ENCODE data around the gene FAM135A.

FAM135A gene

DNA sequence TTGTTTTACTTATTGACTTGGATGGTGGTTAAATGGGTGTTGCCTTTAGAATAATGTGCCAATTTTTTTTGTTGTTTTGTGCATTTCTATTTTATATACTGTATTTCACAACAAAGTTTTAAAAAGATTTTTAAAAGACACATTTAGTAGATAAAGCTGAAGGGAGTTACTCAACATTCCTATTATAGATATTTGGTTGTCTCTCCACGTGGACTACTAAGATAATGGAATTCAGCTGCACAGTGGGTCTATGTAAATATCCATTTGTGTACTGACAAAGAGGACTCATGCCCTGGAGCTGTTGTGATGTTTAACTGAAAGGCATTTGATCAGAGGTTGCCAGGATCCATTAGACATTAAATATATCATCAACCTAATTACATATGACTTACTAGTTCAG lies 23.2 kb upstream of the FAM135A start:
- TF ChIP-seq POLR2AphosphoS5 (IDR thresholded peaks at IDR 0.05; ENCODE audit: borderline replicate concordance, low read depth, low read length) (no peak), EZH2 (IDR thresholded peaks at IDR 0.05) (no peak), FOXP2 (optimal IDR thresholded peaks at IDR 0.05; ENCODE audit: control extremely low read depth, extremely low read length, insufficient read depth) (no peak)
- Histone ChIP-seq H3K9ac (ENCODE audit: insufficient read length) (no peak overlapping the region), H3K9me3 (ENCODE audit: low read depth, low read length) (no peaks in the 10 kb centered on the region), H3K4me3 (no peak overlapping the region), H3K36me3 (ENCODE audit: insufficient read depth, low read length) (no peaks in the 10 kb centered on the region), H3K27ac (no peak overlapping the region)
- DNase-seq (ENCODE audit: low read depth, low spot score), result no peak

DNA sequence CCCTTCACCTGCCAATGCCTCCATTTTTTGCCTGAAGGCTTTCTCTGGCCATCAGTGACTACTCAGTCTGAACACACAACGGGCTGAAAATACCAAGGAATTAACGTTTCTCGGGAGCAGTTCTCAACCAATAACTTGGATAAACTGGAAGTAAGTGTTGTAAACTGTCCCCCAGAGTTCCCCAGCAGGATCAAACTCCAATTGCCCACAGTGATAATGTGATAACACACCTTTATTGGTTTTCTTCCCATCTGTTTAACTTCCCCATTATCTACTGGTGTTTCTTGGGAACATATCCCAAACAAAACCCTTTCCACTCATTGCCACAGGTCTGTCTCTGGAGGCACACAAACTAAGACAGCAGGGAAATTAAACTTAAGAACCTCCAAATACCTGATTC lies 21.8 kb upstream of the FAM135A start:
- no peak for TF ChIP-seq POLR2AphosphoS5 (IDR thresholded peaks at IDR 0.05; ENCODE audit: borderline replicate concordance, low read depth, low read length)
- TF ChIP-seq FOXP2 (optimal IDR thresholded peaks at IDR 0.05; ENCODE audit: control extremely low read depth, extremely low read length, insufficient read depth), result no peak
- TF ChIP-seq EZH2 (IDR thresholded peaks at IDR 0.05), result no peak
- Histone ChIP-seq H3K36me3 (ENCODE audit: insufficient read depth, low read length) (no peaks in the 10 kb centered on the region), H3K9me3 (ENCODE audit: low read depth, low read length) (no peaks in the 10 kb centered on the region), H3K4me3 (no peak overlapping the region), H3K9ac (ENCODE audit: insufficient read length) (no peak overlapping the region), H3K27ac (no peak overlapping the region)
- no peak for DNase-seq (ENCODE audit: low read depth, low spot score)

DNA sequence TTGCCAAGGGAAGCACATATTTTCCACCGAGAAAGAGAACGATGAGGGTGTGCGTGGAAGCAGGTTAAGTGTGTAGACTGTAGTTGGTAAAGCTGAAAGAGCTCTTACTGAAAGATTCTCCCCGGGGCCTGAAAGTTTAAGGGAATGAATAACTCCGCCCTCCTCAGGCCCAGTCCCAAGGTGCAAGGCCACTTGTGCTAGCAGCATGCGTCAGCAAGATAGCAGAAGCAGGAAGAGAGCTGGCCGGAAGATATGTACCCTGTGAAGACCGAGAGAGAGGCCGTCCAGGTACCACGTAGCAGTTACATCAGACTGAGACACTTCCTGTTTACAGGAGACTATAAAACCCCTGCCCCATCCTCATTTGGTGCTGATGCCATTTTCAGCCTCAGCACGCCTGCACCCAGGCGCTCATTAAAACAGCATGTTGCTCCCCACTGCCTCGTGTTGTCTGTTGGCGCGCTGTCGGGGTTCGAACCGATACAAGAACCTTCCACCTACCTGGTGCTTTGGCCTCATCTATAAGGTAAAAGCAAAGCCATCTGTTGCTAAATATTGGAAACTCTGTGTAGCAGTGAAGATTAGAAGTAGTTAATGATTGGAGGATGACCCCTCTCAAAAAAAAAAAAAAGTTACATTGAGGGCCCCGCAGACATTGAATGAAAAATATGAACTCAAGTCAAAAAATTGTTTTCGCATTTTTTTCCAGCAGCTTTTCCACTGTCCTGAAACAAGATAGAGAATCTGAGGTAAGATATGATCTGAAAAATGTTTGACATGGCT lies 18.6 kb upstream of the FAM135A start:
- Histone ChIP-seq H3K9me3 (ENCODE audit: low read depth, low read length) (no peaks in the 10 kb centered on the region), H3K27ac (no peak overlapping the region), H3K4me3 (no peak overlapping the region), H3K36me3 (ENCODE audit: insufficient read depth, low read length) (no peaks in the 10 kb centered on the region), H3K9ac (ENCODE audit: insufficient read length) (no peak overlapping the region)
- TF ChIP-seq POLR2AphosphoS5 (IDR thresholded peaks at IDR 0.05; ENCODE audit: borderline replicate concordance, low read depth, low read length), result no peak
- DNase-seq (ENCODE audit: low read depth, low spot score), result no peak

DNA sequence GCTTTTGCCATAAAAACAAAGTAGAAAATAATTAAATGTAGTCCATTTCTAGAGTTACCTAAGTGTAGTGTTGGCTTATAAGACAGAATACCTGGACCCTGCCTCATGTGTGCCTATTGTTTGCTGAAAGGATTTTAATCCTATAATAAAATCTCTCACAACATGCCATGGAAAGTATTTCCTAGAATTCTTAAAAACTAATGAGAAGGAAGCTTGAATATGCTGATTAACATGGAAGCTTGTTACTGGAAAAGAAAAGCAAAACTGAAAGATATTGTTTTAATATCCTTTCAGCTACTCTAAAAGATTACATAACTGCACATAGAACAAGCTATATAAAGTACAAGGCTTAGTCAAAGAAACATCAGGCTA lies 18.0 kb upstream of the FAM135A start:
- TF ChIP-seq POLR2AphosphoS5 (IDR thresholded peaks at IDR 0.05; ENCODE audit: borderline replicate concordance, low read depth, low read length) (no peak), EZH2 (IDR thresholded peaks at IDR 0.05) (no peak), FOXP2 (optimal IDR thresholded peaks at IDR 0.05; ENCODE audit: control extremely low read depth, extremely low read length, insufficient read depth) (no peak)
- Histone ChIP-seq H3K4me3 (no peak overlapping the region), H3K27ac (no peak overlapping the region), H3K9ac (ENCODE audit: insufficient read length) (no peak overlapping the region), H3K9me3 (ENCODE audit: low read depth, low read length) (no peaks in the 10 kb centered on the region), H3K36me3 (ENCODE audit: insufficient read depth, low read length) (no peaks in the 10 kb centered on the region)
- no peak for DNase-seq (ENCODE audit: low read depth, low spot score)

DNA sequence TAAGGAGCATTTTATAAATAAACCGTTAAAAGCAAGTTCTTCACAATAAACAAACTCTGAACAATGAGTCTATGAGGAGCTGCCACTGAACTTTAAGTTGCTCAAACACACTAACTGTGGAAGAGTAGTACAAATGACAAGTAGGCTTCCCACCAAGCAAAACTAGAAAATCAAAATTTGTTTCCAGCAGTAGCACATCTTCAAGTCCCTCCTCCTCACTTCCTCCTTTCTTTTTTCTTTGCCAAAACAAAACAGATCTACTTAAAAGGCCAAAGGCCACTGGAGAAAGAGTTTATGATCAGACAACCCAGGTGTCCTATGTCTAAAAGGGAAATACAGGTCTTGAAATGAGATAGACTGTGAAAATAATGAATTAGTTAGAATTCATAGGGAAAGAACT lies 17.1 kb upstream of the FAM135A start:
- no peaks in the 10 kb centered on the region for H3K9me3 ChIP-seq (ENCODE audit: low read depth, low read length)
- no peak for DNase-seq (ENCODE audit: low read depth, low spot score)
- no peak overlapping the region for H3K9ac ChIP-seq (ENCODE audit: insufficient read length)
- H3K36me3 ChIP-seq (ENCODE audit: insufficient read depth, low read length), result no peaks in the 10 kb centered on the region
- TF ChIP-seq FOXP2 (optimal IDR thresholded peaks at IDR 0.05; ENCODE audit: control extremely low read depth, extremely low read length, insufficient read depth), result no peak
- TF ChIP-seq POLR2AphosphoS5 (IDR thresholded peaks at IDR 0.05; ENCODE audit: borderline replicate concordance, low read depth, low read length), result no peak
- no peak for TF ChIP-seq EZH2 (IDR thresholded peaks at IDR 0.05)
- no peak overlapping the region for H3K27ac ChIP-seq
- H3K4me3 ChIP-seq, result no peak overlapping the region

DNA sequence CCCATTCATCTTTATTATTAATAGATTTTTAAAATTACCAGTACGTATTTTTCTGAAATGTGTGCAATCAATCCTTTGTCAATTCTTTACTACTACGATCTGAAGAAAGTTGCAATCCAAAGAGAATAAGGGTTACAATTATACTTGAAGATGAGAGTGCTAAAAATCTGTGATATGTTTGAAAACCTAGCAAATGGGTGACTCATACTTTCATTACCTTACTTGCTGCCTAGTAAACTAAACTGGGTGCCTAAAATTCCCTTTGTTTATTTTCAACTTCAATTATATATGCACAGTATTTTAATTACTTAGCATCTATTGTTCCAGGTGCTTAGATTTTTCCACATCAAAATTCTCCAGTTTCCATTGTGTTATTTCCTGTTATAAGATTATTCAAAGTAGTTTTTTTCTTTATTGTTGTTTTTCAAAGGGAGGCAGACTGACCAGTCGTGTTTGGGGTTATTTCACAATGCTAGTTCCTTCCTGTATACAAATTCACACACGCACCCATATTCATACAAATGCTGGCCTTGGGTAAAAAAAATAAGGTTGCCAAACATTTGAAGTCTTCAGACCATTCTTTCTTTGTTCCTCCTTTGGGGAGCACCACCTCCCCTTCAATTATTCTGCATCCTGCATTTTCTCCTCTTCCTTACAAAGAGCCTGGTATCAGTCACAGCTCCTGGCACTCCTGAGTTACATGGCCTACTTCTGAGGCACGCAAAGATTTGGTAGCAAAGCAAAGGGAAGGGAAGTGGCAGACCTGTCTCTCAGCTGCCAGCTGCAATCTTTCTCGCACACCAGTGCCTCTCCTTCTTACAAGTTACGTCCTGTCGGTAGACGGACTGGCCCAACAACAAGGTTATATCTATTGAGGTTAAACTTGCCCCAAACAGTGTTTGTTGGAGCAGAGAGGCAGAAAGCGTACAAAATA lies 16.2 kb upstream of the FAM135A start:
- DNase-seq (ENCODE audit: low read depth, low spot score), result no peak
- H3K36me3 ChIP-seq (ENCODE audit: insufficient read depth, low read length), result no peaks in the 10 kb centered on the region
- H3K9ac ChIP-seq (ENCODE audit: insufficient read length), result no peak overlapping the region
- TF ChIP-seq EZH2 (IDR thresholded peaks at IDR 0.05), result no peak
- TF ChIP-seq FOXP2 (optimal IDR thresholded peaks at IDR 0.05; ENCODE audit: control extremely low read depth, extremely low read length, insufficient read depth), result no peak
- no peak for TF ChIP-seq POLR2AphosphoS5 (IDR thresholded peaks at IDR 0.05; ENCODE audit: borderline replicate concordance, low read depth, low read length)
- no peak overlapping the region for H3K4me3 ChIP-seq
- H3K27ac ChIP-seq, result no peak overlapping the region
- H3K9me3 ChIP-seq (ENCODE audit: low read depth, low read length), result no peaks in the 10 kb centered on the region

DNA sequence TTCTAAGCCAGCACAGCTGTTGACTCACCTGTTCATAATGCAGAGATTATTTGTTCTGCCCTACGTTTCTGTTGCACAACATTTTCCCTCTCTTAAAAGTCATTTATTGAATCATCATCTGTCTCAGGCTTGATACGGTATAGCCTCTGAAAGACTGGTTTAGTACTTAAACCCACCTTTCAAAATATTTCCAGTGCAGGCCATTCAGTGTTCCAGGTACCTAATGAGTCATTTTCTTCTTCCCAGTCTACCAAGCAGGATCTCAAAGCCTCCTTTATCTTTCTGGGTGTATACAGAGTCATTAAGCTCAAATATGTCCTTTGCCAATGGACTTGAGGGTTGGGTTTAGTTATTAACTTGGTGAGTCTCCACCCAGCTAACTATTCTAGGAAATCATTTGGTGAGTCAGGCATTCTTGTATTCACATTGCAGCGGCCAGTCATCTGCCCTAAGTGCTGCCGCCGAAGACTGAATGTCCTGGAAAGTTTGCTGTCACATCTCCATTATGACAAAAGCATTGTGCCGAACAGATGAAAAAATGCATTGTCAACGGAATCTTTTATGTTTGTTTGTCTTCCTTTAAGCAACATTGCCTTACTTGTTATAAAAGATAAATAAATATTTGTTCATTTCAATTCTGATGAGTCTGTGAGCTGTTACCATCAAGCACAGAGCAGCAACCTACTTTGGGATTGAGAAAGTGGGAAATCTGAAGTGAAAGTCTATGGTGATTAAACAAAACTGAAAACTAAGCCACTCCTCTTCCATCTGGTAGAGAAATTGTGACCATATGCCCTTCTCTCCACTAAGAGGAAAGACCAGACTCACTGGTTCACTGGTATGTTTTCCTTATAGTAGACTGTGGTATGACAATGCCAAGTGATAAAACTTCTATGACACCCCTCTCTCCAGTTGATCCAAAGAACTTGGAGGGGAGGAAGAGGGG lies 14.3 kb upstream of the FAM135A start:
- Histone ChIP-seq H3K27ac (no peak overlapping the region), H3K9me3 (ENCODE audit: low read depth, low read length) (no peaks in the 10 kb centered on the region), H3K4me3 (no peak overlapping the region), H3K36me3 (ENCODE audit: insufficient read depth, low read length) (no peaks in the 10 kb centered on the region), H3K9ac (ENCODE audit: insufficient read length) (no peak overlapping the region)
- no peak for DNase-seq (ENCODE audit: low read depth, low spot score)
- TF ChIP-seq FOXP2 (optimal IDR thresholded peaks at IDR 0.05; ENCODE audit: control extremely low read depth, extremely low read length, insufficient read depth), result no peak
- no peak for TF ChIP-seq EZH2 (IDR thresholded peaks at IDR 0.05)
- no peak for TF ChIP-seq POLR2AphosphoS5 (IDR thresholded peaks at IDR 0.05; ENCODE audit: borderline replicate concordance, low read depth, low read length)

DNA sequence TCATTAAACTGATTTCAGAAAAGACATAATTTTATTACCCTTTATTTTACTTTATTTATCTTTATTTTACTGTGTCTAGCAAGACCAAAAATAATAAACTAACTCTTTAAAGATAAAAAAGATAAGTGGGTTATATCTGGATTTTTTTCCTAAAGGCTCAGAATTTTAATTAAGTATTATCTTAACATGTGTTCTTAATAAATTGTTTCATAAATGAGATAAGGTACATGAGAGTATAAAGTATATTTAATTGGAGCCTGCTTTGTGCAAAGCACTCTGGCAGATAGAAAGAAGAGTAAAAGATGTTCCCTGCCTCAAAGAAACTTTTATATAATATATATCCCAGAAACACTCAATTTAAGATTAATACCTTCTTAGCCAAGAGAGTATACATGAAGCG lies 8.7 kb upstream of the FAM135A start:
- Histone ChIP-seq H3K27ac (no peak overlapping the region), H3K36me3 (ENCODE audit: insufficient read depth, low read length) (no peaks in the 10 kb centered on the region), H3K4me3 (no peak overlapping the region), H3K9me3 (ENCODE audit: low read depth, low read length) (no peaks in the 10 kb centered on the region), H3K9ac (ENCODE audit: insufficient read length) (no peak overlapping the region)
- DNase-seq (ENCODE audit: low read depth, low spot score), result no peak
- TF ChIP-seq POLR2AphosphoS5 (IDR thresholded peaks at IDR 0.05; ENCODE audit: borderline replicate concordance, low read depth, low read length) (no peak), EZH2 (IDR thresholded peaks at IDR 0.05) (no peak), FOXP2 (optimal IDR thresholded peaks at IDR 0.05; ENCODE audit: control extremely low read depth, extremely low read length, insufficient read depth) (no peak)

Data from SK-N-MC (cell line).